ENCODE results near the gene AOPEP. TPM values are rescaled to one million over a fixed set of nuclear protein-coding genes. Genes with fewer than 3 reads are reported as not detected.

Gene AOPEP
- total and polyA plus RNA-seq, 10 donors: 14.8 to 86.1 (median 51.3) TPM

DNA sequence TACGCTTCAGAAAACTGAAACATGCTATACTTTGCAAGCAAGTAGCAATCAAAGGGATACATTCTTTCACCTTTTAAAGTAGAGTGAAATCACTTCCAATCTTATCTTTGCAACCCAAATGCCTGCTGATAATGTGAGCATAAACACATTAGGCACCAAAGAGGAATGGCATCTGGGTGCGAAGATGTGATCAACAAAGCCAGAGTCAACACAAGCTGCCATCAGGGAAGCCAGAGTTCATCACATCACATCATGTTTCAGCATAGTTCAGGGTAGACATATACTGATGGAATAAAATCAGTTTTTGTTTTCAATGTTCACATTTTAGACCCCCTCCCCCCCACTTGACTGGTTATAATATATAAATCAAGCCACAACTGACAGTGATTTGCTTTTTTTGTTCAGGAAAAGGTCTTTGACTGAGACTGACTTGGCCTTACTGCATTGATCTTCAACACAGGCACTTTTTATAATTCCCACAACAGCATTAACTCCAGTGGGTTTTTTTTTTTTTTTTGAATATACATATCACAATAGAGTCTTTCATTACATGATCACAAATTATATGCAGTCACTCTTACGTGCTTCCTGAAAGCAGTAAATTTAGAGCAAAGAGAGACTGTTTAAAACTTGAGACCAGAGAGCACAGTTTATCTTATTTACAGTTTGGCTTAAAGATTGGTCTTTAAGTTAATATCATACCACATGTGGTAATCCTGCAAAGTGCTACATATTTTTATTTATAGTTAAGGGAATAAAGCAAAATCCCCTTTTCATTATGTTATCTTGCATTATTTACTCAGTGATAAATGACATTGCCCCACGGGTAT, 20.3 kb downstream of the AOPEP start:
- intact Hi-C loops (cut with DNase I; ENCODE audit: low total_unique reads): no loop called here
- no peaks in the 10 kb centered on the region for H3K27me3 ChIP-seq (replicated peaks in 1 of 7)
- peaks cover 0 to 26% (median 8%) of the 10 kb centered on the region in 6 donors for H3K36me3 ChIP-seq
- H3K4me1 ChIP-seq: peaks cover 0 to 7% (median 0%) of the 10 kb centered on the region in 6 donors
- H3K4me3 ChIP-seq: no peak overlapping the region
- TF ChIP-seq, protein P1, sequence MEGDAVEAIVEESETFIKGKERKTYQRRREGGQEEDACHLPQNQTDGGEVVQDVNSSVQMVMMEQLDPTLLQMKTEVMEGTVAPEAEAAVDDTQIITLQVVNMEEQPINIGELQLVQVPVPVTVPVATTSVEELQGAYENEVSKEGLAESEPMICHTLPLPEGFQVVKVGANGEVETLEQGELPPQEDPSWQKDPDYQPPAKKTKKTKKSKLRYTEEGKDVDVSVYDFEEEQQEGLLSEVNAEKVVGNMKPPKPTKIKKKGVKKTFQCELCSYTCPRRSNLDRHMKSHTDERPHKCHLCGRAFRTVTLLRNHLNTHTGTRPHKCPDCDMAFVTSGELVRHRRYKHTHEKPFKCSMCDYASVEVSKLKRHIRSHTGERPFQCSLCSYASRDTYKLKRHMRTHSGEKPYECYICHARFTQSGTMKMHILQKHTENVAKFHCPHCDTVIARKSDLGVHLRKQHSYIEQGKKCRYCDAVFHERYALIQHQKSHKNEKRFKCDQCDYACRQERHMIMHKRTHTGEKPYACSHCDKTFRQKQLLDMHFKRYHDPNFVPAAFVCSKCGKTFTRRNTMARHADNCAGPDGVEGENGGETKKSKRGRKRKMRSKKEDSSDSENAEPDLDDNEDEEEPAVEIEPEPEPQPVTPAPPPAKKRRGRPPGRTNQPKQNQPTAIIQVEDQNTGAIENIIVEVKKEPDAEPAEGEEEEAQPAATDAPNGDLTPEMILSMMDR (IDR thresholded peaks at IDR 0.05 in 8 of 11, conservative IDR thresholded peaks at IDR 0.05 in 3 of 11): no peak
- no peak for TF ChIP-seq POLR2A (IDR thresholded peaks at IDR 0.05)
- TF ChIP-seq POLR2AphosphoS5 (IDR thresholded peaks at IDR 0.05): no peak
- peaks cover 0 to 29% (median 23%) of the 10 kb centered on the region in 8 donors for H3K9me3 ChIP-seq
- H3K27ac ChIP-seq: no peak overlapping the region
- WGBS, 5 donors: 91 to 95% (median 93%) methylated on average over 4 of the region's 4 CpGs
- no peak for DNase-seq

DNA sequence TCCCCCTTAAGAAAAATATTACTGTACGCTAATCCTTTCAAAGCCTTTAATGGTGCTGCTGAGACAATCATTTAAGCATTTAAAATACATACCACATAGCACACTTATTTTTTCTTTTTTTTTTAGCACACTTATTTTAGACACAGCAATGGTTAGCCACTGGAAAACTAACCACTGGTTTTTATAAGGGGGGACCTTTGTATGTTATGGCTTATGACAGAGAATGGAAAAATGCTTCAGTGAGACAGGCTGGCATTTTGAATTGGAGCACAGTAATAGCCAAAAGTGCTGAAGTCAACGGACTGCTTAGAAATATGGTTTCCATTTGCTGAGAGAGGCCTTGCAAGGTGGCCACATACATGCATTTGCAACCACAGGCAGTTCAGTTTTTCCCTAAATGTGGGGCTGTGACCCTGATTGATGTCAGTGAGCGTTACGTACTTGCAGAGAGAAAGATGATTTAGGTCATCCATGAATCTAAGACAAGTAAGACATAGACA, 28.5 kb downstream of the AOPEP start:
- Histone ChIP-seq H3K4me3 (no peak overlapping the region), H3K27ac (no peak overlapping the region), H3K9me3 (peaks cover 0 to 6% (median 5%) of the 10 kb centered on the region in 8 donors), H3K36me3 (peaks cover 0 to 18% (median 4%) of the 10 kb centered on the region in 6 donors), H3K4me1 (no peaks in the 10 kb centered on the region), H3K27me3 (replicated peaks in 1 of 7) (no peaks in the 10 kb centered on the region)
- 88 to 97% (median 95%) methylated on average over 4 of the region's 4 CpGs for WGBS, 5 donors
- TF ChIP-seq, protein P1 (IDR thresholded peaks at IDR 0.05 in 8 of 11, conservative IDR thresholded peaks at IDR 0.05 in 3 of 11): no peak
- TF ChIP-seq POLR2A (IDR thresholded peaks at IDR 0.05): no peak
- no peak for TF ChIP-seq POLR2AphosphoS5 (IDR thresholded peaks at IDR 0.05)
- DNase-seq: no peak
- intact Hi-C loops (cut with DNase I; ENCODE audit: low total_unique reads): no loop called here

DNA sequence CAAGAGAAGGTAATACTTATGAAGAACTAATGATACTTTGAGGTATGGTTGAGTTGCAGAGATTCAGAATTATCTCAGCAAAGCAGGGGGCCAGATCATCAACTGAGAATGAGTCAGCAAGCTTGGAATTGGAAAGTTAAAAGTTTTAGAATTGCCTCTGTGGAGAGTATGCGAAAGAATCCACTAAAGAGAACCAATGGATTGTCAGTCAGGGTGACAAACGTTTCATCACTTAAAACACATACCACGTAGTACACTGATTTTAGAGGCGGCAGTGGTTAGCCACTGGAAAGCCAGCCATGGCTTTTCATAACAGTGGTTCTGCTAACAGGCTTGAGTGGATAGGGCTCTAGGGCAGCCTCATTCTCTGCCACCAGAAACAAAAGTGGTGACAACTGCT, 30.7 kb downstream of the AOPEP start:
- 64 to 87% (median 74%) methylated on average over 4 of the region's 4 CpGs for WGBS, 5 donors
- Histone ChIP-seq H3K36me3 (peaks cover 0 to 22% (median 11%) of the 10 kb centered on the region in 6 donors), H3K4me1 (no peaks in the 10 kb centered on the region), H3K27ac (no peak overlapping the region), H3K9me3 (no peaks in the 10 kb centered on the region), H3K27me3 (replicated peaks in 1 of 7) (no peaks in the 10 kb centered on the region), H3K4me3 (no peak overlapping the region)
- TF ChIP-seq, protein P1 (IDR thresholded peaks at IDR 0.05 in 8 of 11, conservative IDR thresholded peaks at IDR 0.05 in 3 of 11): no peak
- TF ChIP-seq POLR2A (IDR thresholded peaks at IDR 0.05) (no peak), POLR2AphosphoS5 (IDR thresholded peaks at IDR 0.05) (no peak)
- no peak for DNase-seq
- intact Hi-C loops (cut with DNase I; ENCODE audit: low total_unique reads): no loop called here

GRCh38 chr9:94758031-94758430, 31.5 kb downstream of the AOPEP start:
- Histone ChIP-seq H3K4me3 (no peak overlapping the region), H3K36me3 (peaks cover 0 to 22% (median 11%) of the 10 kb centered on the region in 6 donors), H3K27ac (no peak overlapping the region), H3K27me3 (replicated peaks in 1 of 7) (no peaks in the 10 kb centered on the region), H3K9me3 (no peaks in the 10 kb centered on the region), H3K4me1 (no peaks in the 10 kb centered on the region)
- intact Hi-C loops (cut with DNase I; ENCODE audit: low total_unique reads): no loop called here
- WGBS, 5 donors: 97 to 100% (median 100%) methylated on average over 1 of the region's 1 CpG
- DNase-seq: no peak
- TF ChIP-seq POLR2A (IDR thresholded peaks at IDR 0.05) (no peak), POLR2AphosphoS5 (IDR thresholded peaks at IDR 0.05) (no peak)
- TF ChIP-seq, protein P1 (IDR thresholded peaks at IDR 0.05 in 8 of 11, conservative IDR thresholded peaks at IDR 0.05 in 3 of 11): no peak

Data from spleen (tissue), 11 donors.